ENCODE data around the gene PTPRU.

The PTPRU gene

GRCh38 chr1:29364101-29364678 is 127.9 kb downstream of the PTPRU start:
- no peak for DNase-seq (ENCODE audit: low read depth in 2 of 2)

GRCh38 chr1:29365906-29366670 is 129.8 kb downstream of the PTPRU start:
- no peak for DNase-seq (ENCODE audit: low read depth in 2 of 2)

- DNase-seq (ENCODE audit: low read depth in 2 of 2), result no peak
Measured at GRCh38 chr1:29368936-29369932, 132.9 kb downstream of the PTPRU start.

GRCh38 chr1:29370067-29370466 is 133.7 kb downstream of the PTPRU start:
- DNase-seq (ENCODE audit: low read depth in 2 of 2), result no peak

- no peak for DNase-seq (ENCODE audit: low read depth in 2 of 2)
Measured at GRCh38 chr1:29371332-29371731, 135.0 kb downstream of the PTPRU start.

- no peak for DNase-seq (ENCODE audit: low read depth in 2 of 2)
Measured at GRCh38 chr1:29372108-29372507, 135.8 kb downstream of the PTPRU start.

All from stimulated activated CD8-positive, alpha-beta memory T cell treated with anti-CD3 and anti-CD28 coated beads, Interleukin-7, amount 100 ng/mL, for 4 hours (primary cell).